ENCODE data around the gene PCDHGA5. TPM values are rescaled to one million over a fixed set of nuclear protein-coding genes. Genes with fewer than 3 reads are reported as not detected.
"Not testable (repeated sequence)": the region's sequence is repeated elsewhere in the genome, so short reads cannot be mapped to it uniquely, and the experiment has no call there.

Gene PCDHGA5
- total RNA-seq, 6 donors from 2014 or later, result 0.97 to 7.3 (median 2.0) TPM

GRCh38 chr5:141343953-141344463 is 20.0 kb upstream of the PCDHGA5 start:
- DNase-seq, result peak in 1 of 2 donors; percentile 65
- H3K27me3 ChIP-seq, result no peaks in the 10 kb centered on the region

GRCh38 chr5:141345327-141345726 is 18.6 kb upstream of the PCDHGA5 start:
- Histone ChIP-seq H3K4me3 (no peak overlapping the region), H3K4me1 (peaks cover 0 to 3% (median 0%) of the 10 kb centered on the region in 4 donors), H3K9me3 (peaks cover 21 to 73% (median 39%) of the 10 kb centered on the region in 4 donors), H3K36me3 (no peaks in the 10 kb centered on the region), H3K27me3 (no peaks in the 10 kb centered on the region), H3K27ac (no peak overlapping the region)
- 34 to 45% methylated on average over 13 to 20 of the region's 20 CpGs for WGBS, 2 donors
- TF ChIP-seq CTCF (IDR thresholded peaks at IDR 0.05) (no peak), EP300 (IDR thresholded peaks at IDR 0.05) (no peak), POLR2A (IDR thresholded peaks at IDR 0.05) (no peak), POLR2AphosphoS5 (IDR thresholded peaks at IDR 0.05) (no peak)
- ATAC-seq (ENCODE audit: low FRiP score in 2 of 2) (no peak), DNase-seq (no peak)

More at GRCh38 chr5:141343953-141344463, 20.0 kb upstream of the PCDHGA5 start:
- WGBS, 2 donors, result 24 to 30% methylated on average over 31 of the region's 31 CpGs
- Histone ChIP-seq H3K9me3 (peaks cover 21 to 78% (median 46%) of the 10 kb centered on the region in 4 donors), H3K36me3 (no peaks in the 10 kb centered on the region), H3K4me3 (peak overlapping the region in 2 of 4 donors; percentile 5 to 19), H3K4me1 (no peaks in the 10 kb centered on the region), H3K27ac (no peak overlapping the region)
- no peak for ATAC-seq (ENCODE audit: low FRiP score in 2 of 2)
- no peak for TF ChIP-seq EP300 (IDR thresholded peaks at IDR 0.05)
- TF ChIP-seq POLR2AphosphoS5 (IDR thresholded peaks at IDR 0.05), result no peak
- TF ChIP-seq POLR2A (IDR thresholded peaks at IDR 0.05), result no peak
- TF ChIP-seq CTCF (IDR thresholded peaks at IDR 0.05), result no peak

- WGBS, 2 donors, result 49 to 58% methylated on average over 8 of the region's 35 CpGs
- peak in 1 of 2 donors; percentile 62 for DNase-seq
- peaks cover 19 to 73% (median 41%) of the 10 kb centered on the region in 4 donors for H3K9me3 ChIP-seq
- ATAC-seq (ENCODE audit: low FRiP score in 2 of 2); H3K4me1 ChIP-seq; H3K36me3 ChIP-seq; H3K4me3 ChIP-seq; H3K27ac ChIP-seq; H3K27me3 ChIP-seq: not testable (repeated sequence)
Measured at GRCh38 chr5:141346017-141346416, 17.9 kb upstream of the PCDHGA5 start.

GRCh38 chr5:141349917-141350619 is 13.9 kb upstream of the PCDHGA5 start, which contains the start of gene PCDHGB1:
TSS of gene PCDHGB1 (plus strand) at chr5:141350099. CDS start at chr5:141350261, 162 bp downstream.
- Histone ChIP-seq H3K9me3 (peaks cover 20 to 72% (median 46%) of the 10 kb centered on the region in 4 donors), H3K27ac (no peak within 1 kb of the TSS), H3K36me3 (no peaks in the 10 kb centered on the region), H3K27me3 (no peaks in the 10 kb centered on the region), H3K4me3 (peak within 1 kb of the TSS in 2 of 4 donors; percentile 15 to 19), H3K4me1 (peaks cover 0 to 3% (median 0%) of the 10 kb centered on the region in 4 donors)
- DNase-seq (no peak), ATAC-seq (ENCODE audit: low FRiP score in 2 of 2) (no peak)
- WGBS, 2 donors, result 23 to 27% methylated on average over 29 of the region's 29 CpGs
- TF ChIP-seq POLR2AphosphoS5 (IDR thresholded peaks at IDR 0.05), result no peak
- peak in 2 of 6 experiments; percentile 17 to 24 for TF ChIP-seq CTCF (IDR thresholded peaks at IDR 0.05)
- no peak for TF ChIP-seq POLR2A (IDR thresholded peaks at IDR 0.05)
- TF ChIP-seq EP300 (IDR thresholded peaks at IDR 0.05), result no peak

GRCh38 chr5:141351591-141351990 is 12.4 kb upstream of the PCDHGA5 start:
- DNase-seq (peak in 1 of 2 donors; percentile 72), ATAC-seq (ENCODE audit: low FRiP score in 2 of 2) (no peak)
- no peak overlapping the region for H3K27ac ChIP-seq
- no peaks in the 10 kb centered on the region for H3K27me3 ChIP-seq
- TF ChIP-seq CTCF (IDR thresholded peaks at IDR 0.05), result no peak
- no peak for TF ChIP-seq POLR2A (IDR thresholded peaks at IDR 0.05)
- no peak for TF ChIP-seq EP300 (IDR thresholded peaks at IDR 0.05)
- TF ChIP-seq POLR2AphosphoS5 (IDR thresholded peaks at IDR 0.05), result no peak
- no peak overlapping the region for H3K4me3 ChIP-seq
- peaks cover 29 to 72% (median 51%) of the 10 kb centered on the region in 4 donors for H3K9me3 ChIP-seq
- no peaks in the 10 kb centered on the region for H3K36me3 ChIP-seq
- peaks cover 0 to 3% (median 0%) of the 10 kb centered on the region in 4 donors for H3K4me1 ChIP-seq
- WGBS, 2 donors, result 48% methylated on average over 18 of the region's 36 CpGs; no CpG with 5 or more reads in 1 of the 2 donors

Data from upper lobe of left lung (tissue), 6 donors.